AG04449 (cell line): ENCODE measurements around the gene CDH13.

Experiments
- CTCF ChIA-PET: fragments of 350-600 bp; formaldehyde crosslinking; extraction: SDS; loops from one replicate; lab custom pipeline; 2021; ENCODE audit warnings: antibody characterized with exemption; lab: Yijun Ruan, JAX
- POLR2A ChIA-PET: fragments of 400-600, 350-600 bp; formaldehyde crosslinking; extraction: SDS; loops from one replicate; lab custom pipeline; 2020; ENCODE audit warnings: antibody characterized with exemption, inconsistent platforms; lab: Yijun Ruan, JAX
- DNase-seq: peaks from one replicate; pipeline ENCODE4 v3.0.0-alpha.2; 2010; ENCODE audit warnings: low read depth, low spot score
- H3K4me3 ChIP-seq: 2 replicates; pipeline ENCODE4 v1.5.1; 2011; ENCODE audit warnings: low read depth, mild to moderate bottlenecking, control low read depth, low read length
- CTCF ChIP-seq: IDR thresholded peaks from one replicate; pipeline ENCODE4 v1.5.1; 2011; ENCODE audit warnings: mild to moderate bottlenecking, moderate library complexity, low read length, control low read depth, inconsistent platforms; ENCODE audit not compliant: insufficient read depth; ENCODE audit errors: missing control alignments

CDH13 gene

GRCh38 chr16:83013071-83013470, 386.3 kb downstream of the CDH13 start:
- ChIA-PET CTCF (no interaction called here), POLR2A (no interaction called here)
- DNase-seq, result no peak
- no peak for TF ChIP-seq CTCF
- no peak overlapping the region for H3K4me3 ChIP-seq

GRCh38 chr16:83019963-83020362, 393.2 kb downstream of the CDH13 start:
- TF ChIP-seq CTCF, result no peak
- no peak for DNase-seq
- H3K4me3 ChIP-seq, result no peak overlapping the region
- ChIA-PET POLR2A (no interaction called here), CTCF (interaction anchor here (1.5 kb wide), 1 partner anchor 336 kb away, joined by 4 read pairs; no protein-coding TSS in a partner anchor)

- POLR2A ChIA-PET, result no interaction called here
- CTCF ChIA-PET, result no interaction called here
- DNase-seq, result no peak
- H3K4me3 ChIP-seq, result no peak overlapping the region
- TF ChIP-seq CTCF, result no peak
Observed at GRCh38 chr16:83021045-83021444, 394.3 kb downstream of the CDH13 start.

- CTCF ChIA-PET, result no interaction called here
- no peak for DNase-seq
- H3K4me3 ChIP-seq, result no peak overlapping the region
- POLR2A ChIA-PET, result no interaction called here
- no peak for TF ChIP-seq CTCF
Observed at GRCh38 chr16:83021746-83022145, 395.0 kb downstream of the CDH13 start.

- TF ChIP-seq CTCF, result no peak
- no peak overlapping the region for H3K4me3 ChIP-seq
- ChIA-PET CTCF (no interaction called here), POLR2A (no interaction called here)
- DNase-seq, result no peak
Observed at GRCh38 chr16:83023011-83023410, 396.2 kb downstream of the CDH13 start.

- CTCF ChIA-PET, result no interaction called here
- TF ChIP-seq CTCF, result no peak
- no peak for DNase-seq
- POLR2A ChIA-PET, result no interaction called here
- H3K4me3 ChIP-seq, result no peak overlapping the region
Observed at GRCh38 chr16:83023640-83024039, 396.9 kb downstream of the CDH13 start.

- CTCF ChIA-PET, result no interaction called here
- TF ChIP-seq CTCF, result no peak
- POLR2A ChIA-PET, result no interaction called here
- DNase-seq, result no peak
- H3K4me3 ChIP-seq, result no peak overlapping the region
Observed at GRCh38 chr16:83027973-83028372, 401.2 kb downstream of the CDH13 start.
